HL-60 (cell line): ENCODE measurements around the gene DEFB119.
"Not testable (repeated sequence)": the region's sequence is repeated elsewhere in the genome, so short reads cannot be mapped to it uniquely, and the experiment has no call there.

Experiments
- DNase-seq, 2 experiments: peaks; one replicate each; pipeline ENCODE4 v3.0.0-alpha.2; 2010 to 2020; ENCODE audit warnings: low read depth in 1 of 2, low spot score in 1 of 2
- H3K27ac ChIP-seq: fragments of 250-450 bp; sonication (Bioruptor Pico); replicated peaks from 2 replicates; pipeline ENCODE4 v1.5.1; 2020; ENCODE audit warnings: mild to moderate bottlenecking, moderate library complexity
- H3K27me3 ChIP-seq: fragments of 250-450 bp; sonication (Bioruptor Pico); 2 replicates; pipeline ENCODE4 v1.5.1; 2021; ENCODE audit warnings: mild to moderate bottlenecking, moderate library complexity; ENCODE audit not compliant: insufficient read depth, poor library complexity, severe bottlenecking
- H3K4me3 ChIP-seq: replicated peaks from 2 replicates; pipeline ENCODE4 v1.5.1; 2011; ENCODE audit warnings: mild to moderate bottlenecking, control low read depth, low read length; ENCODE audit not compliant: insufficient read depth
- CTCF ChIP-seq: IDR thresholded peaks from one replicate; pipeline ENCODE4 v1.5.1; 2011; ENCODE audit warnings: low read length, control low read depth, inconsistent platforms; ENCODE audit not compliant: insufficient read depth
- GABPA ChIP-seq: IDR thresholded peaks from 2 replicates; pipeline ENCODE4 v1.6.1; 2012; ENCODE audit warnings: low read depth
- POLR2AphosphoS5 ChIP-seq: IDR thresholded peaks from 2 replicates; pipeline ENCODE4 v1.6.1; 2012; ENCODE audit warnings: low read depth
- REST ChIP-seq: IDR thresholded peaks from 2 replicates; pipeline ENCODE4 v1.6.1; 2012; ENCODE audit warnings: low read depth; ENCODE audit not compliant: insufficient replicate concordance
- SPI1 ChIP-seq: IDR thresholded peaks from 2 replicates; pipeline ENCODE4 v1.6.1; 2012; ENCODE audit warnings: low read depth, mild to moderate bottlenecking, borderline replicate concordance
- long read RNA-seq: library from polyadenylated mRNA; unstranded; transcript quantifications from one replicate; pipeline ENCODE4 v2.0.0, GENCODE V29; 2020

DEFB119 gene
- long read RNA-seq = 0 reads

- Histone ChIP-seq H3K27ac (no peak within 1 kb of the TSS), H3K4me3 (no peak within 1 kb of the TSS), H3K27me3 (no peaks in the 10 kb centered on the region)
- DNase-seq = no peak
- TF ChIP-seq GABPA = no peak
- no peak for TF ChIP-seq CTCF
- no peak for TF ChIP-seq REST
- no peak for TF ChIP-seq POLR2AphosphoS5
- TF ChIP-seq SPI1 = no peak
These were observed at the start of gene DEFB119 for GRCh38 chr20:31390490-31390889. Gene DEFB119, minus strand, starts transcription at chr20:31390590. Its CDS starts 107 bp downstream, at chr20:31390483.

GRCh38 chr20:31430568-31431115, 40.3 kb upstream of the DEFB119 start:
- no peak for TF ChIP-seq POLR2AphosphoS5
- no peak for TF ChIP-seq REST
- TF ChIP-seq SPI1 = no peak
- no peak for TF ChIP-seq CTCF
- TF ChIP-seq GABPA = no peak
- DNase-seq = no peak
- no peaks in the 10 kb centered on the region for H3K27me3 ChIP-seq

GRCh38 chr20:31427576-31427975, 37.2 kb upstream of the DEFB119 start:
- not testable (repeated sequence) for DNase-seq, H3K27ac ChIP-seq, H3K4me3 ChIP-seq, H3K27me3 ChIP-seq

More at GRCh38 chr20:31430568-31431115, 40.3 kb upstream of the DEFB119 start:
- Histone ChIP-seq H3K27ac (no peak overlapping the region), H3K4me3 (no peak overlapping the region)

GRCh38 chr20:31426891-31427551, 36.6 kb upstream of the DEFB119 start:
- not testable (repeated sequence) for DNase-seq, H3K27me3 ChIP-seq

GRCh38 chr20:31425797-31426196, 35.4 kb upstream of the DEFB119 start:
- H3K27ac ChIP-seq = no peak overlapping the region
- DNase-seq = no peak
- no peak overlapping the region for H3K4me3 ChIP-seq
- TF ChIP-seq POLR2AphosphoS5 (no peak), SPI1 (no peak), GABPA (no peak), REST (no peak), CTCF (no peak)
- peaks cover 2% of the 10 kb centered on the region for H3K27me3 ChIP-seq

More at GRCh38 chr20:31426891-31427551, 36.6 kb upstream of the DEFB119 start:
- H3K4me3 ChIP-seq, H3K27ac ChIP-seq: not testable (repeated sequence)
